Measurements from ENCODE around the gene OR10A2. TPM values are rescaled to one million over a fixed set of nuclear protein-coding genes. Genes with fewer than 3 reads are reported as not detected.

Gene OR10A2
- total and polyA plus RNA-seq, 12 donors = not detected

GRCh38 chr11:6824136-6824823, 38.6 kb upstream of the OR10A2 start:
- WGBS, 4 donors = 57 to 79% (median 65%) methylated on average over 4 to 5 of the region's 5 CpGs
- H3K4me1 ChIP-seq (replicated peaks in 1 of 2) = no peaks in the 10 kb centered on the region
- no peak overlapping the region for H3K27ac ChIP-seq
- intact Hi-C loops (cut with DNase I) = no loop called here
- TF ChIP-seq CTCF (IDR thresholded peaks at IDR 0.05) (no peak), POLR2A (IDR thresholded peaks at IDR 0.05) (no peak)
- no peak for DNase-seq
- no peaks in the 10 kb centered on the region for H3K9me3 ChIP-seq (replicated peaks in 1 of 3)
- H3K4me3 ChIP-seq = no peak overlapping the region
- H3K27me3 ChIP-seq = no peaks in the 10 kb centered on the region
- H3K36me3 ChIP-seq (replicated peaks in 1 of 2) = no peaks in the 10 kb centered on the region

DNA sequence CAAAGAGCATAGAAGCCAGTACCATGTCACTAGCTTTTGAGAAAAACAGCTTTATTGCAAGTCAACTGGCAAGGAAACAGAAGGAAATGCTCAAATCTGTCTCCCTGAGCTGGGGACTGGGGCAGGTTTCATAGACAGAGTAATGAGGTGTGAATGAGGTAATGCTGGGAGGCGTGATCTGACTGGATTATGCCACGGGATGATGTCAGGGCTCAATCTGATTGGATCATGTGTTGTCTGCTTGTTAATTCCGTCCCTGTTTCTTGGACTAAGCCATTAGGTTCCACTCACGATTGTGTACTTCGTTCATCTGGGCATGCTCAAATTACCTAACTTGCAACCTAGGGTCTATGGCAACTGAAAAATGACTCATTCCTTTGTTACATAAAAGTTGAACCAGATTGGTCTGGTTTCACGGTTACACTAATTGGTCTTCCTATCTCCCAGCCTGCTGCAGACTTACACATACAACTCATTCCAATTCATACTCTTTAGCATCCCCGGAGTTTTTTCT, 37.6 kb upstream of the OR10A2 start:
- no peak overlapping the region for H3K27ac ChIP-seq
- intact Hi-C loops (cut with DNase I) = no loop called here
- no peaks in the 10 kb centered on the region for H3K9me3 ChIP-seq (replicated peaks in 1 of 3)
- H3K36me3 ChIP-seq (replicated peaks in 1 of 2) = no peaks in the 10 kb centered on the region
- TF ChIP-seq CTCF (IDR thresholded peaks at IDR 0.05) (no peak), POLR2A (IDR thresholded peaks at IDR 0.05) (no peak)
- no peak for DNase-seq
- no peak overlapping the region for H3K4me3 ChIP-seq
- no peaks in the 10 kb centered on the region for H3K27me3 ChIP-seq
- 70 to 91% (median 74%) methylated on average over 7 of the region's 7 CpGs for WGBS, 4 donors
- H3K4me1 ChIP-seq (replicated peaks in 1 of 2) = no peaks in the 10 kb centered on the region

- intact Hi-C loops (cut with DNase I) = no loop called here
- no peak for TF ChIP-seq CTCF (IDR thresholded peaks at IDR 0.05)
- no peak for TF ChIP-seq POLR2A (IDR thresholded peaks at IDR 0.05)
- Histone ChIP-seq H3K36me3 (replicated peaks in 1 of 2) (no peaks in the 10 kb centered on the region), H3K27me3 (no peaks in the 10 kb centered on the region), H3K4me3 (no peak overlapping the region), H3K4me1 (replicated peaks in 1 of 2) (no peaks in the 10 kb centered on the region), H3K9me3 (replicated peaks in 1 of 3) (no peaks in the 10 kb centered on the region), H3K27ac (no peak overlapping the region)
- 75 to 88% (median 84%) methylated on average over 1 of the region's 1 CpG for WGBS, 4 donors
- no peak for DNase-seq
These were observed 34.8 kb upstream of the OR10A2 start for GRCh38 chr11:6828103-6828502.

GRCh38 chr11:6833356-6833755, 29.5 kb upstream of the OR10A2 start:
- no peak for TF ChIP-seq CTCF (IDR thresholded peaks at IDR 0.05)
- Histone ChIP-seq H3K27ac (no peak overlapping the region), H3K36me3 (replicated peaks in 1 of 2) (no peaks in the 10 kb centered on the region), H3K4me3 (no peak overlapping the region), H3K9me3 (replicated peaks in 1 of 3) (no peaks in the 10 kb centered on the region), H3K4me1 (replicated peaks in 1 of 2) (no peaks in the 10 kb centered on the region), H3K27me3 (no peaks in the 10 kb centered on the region)
- intact Hi-C loops (cut with DNase I) = no loop called here
- DNase-seq = no peak
- 73 to 84% (median 76%) methylated on average over 6 of the region's 6 CpGs for WGBS, 4 donors
